WTC11 (cell line): ENCODE data around the gene KAZN. TPM values are rescaled to one million over a fixed set of nuclear protein-coding genes. Genes with fewer than 3 reads are reported as not detected.

Experiments
- ATAC-seq: fragments of 200-7000 bp; cut with Tn5 transposase; 2 replicates; pipeline ENCODE4 v1.10.0; 2021; ENCODE audit warnings: mild to moderate bottlenecking, moderate library complexity
- CTCF ChIA-PET: fragments of 300-600 bp; sonication (Branson Sonifier 250); formaldehyde crosslinking; loops from one replicate; lab custom pipeline; 2021; ENCODE audit warnings: antibody characterized with exemption; lab: Charles Lee
- POLR2A ChIA-PET: fragments of 350-600 bp; sonication (Branson Sonifier 250); formaldehyde crosslinking; loops from one replicate; lab custom pipeline; 2021; ENCODE audit warnings: antibody characterized with exemption; lab: Charles Lee
- DNase-seq: peaks from one replicate; pipeline ENCODE4 v3.0.0; 2021; ENCODE audit warnings: low spot score
- H3K27ac Mint-ChIP-seq: 2 replicates; pipeline ENCODE4 v1.8.0; 2021; ENCODE audit warnings: mixed read lengths
- H3K27me3 Mint-ChIP-seq: 2 replicates; pipeline ENCODE4 v1.8.0; 2021; ENCODE audit warnings: low read depth, mild to moderate bottlenecking, moderate library complexity, mixed read lengths
- H3K36me3 Mint-ChIP-seq: 2 replicates; pipeline ENCODE4 v1.8.0; 2021; ENCODE audit warnings: mixed read lengths
- H3K4me1 Mint-ChIP-seq: 2 replicates; pipeline ENCODE4 v1.8.0; 2022; ENCODE audit warnings: mixed read lengths
- H3K4me3 Mint-ChIP-seq: 2 replicates; pipeline ENCODE4 v1.8.0; 2021; ENCODE audit warnings: mild to moderate bottlenecking, moderate library complexity, mixed read lengths
- H3K9me3 Mint-ChIP-seq: 2 replicates; pipeline ENCODE4 v1.8.0; 2021; ENCODE audit warnings: mixed read lengths
- CBFB ChIP-seq: sonication (generic); formaldehyde crosslinking; IDR thresholded peaks from 2 replicates; pipeline ENCODE4 v1.8.1; 2022; ENCODE audit warnings: mild to moderate bottlenecking, low read depth, missing genetic modification reagents
- CREM ChIP-seq: sonication (generic); formaldehyde crosslinking; IDR thresholded peaks from 2 replicates; pipeline ENCODE4 v1.8.1; 2022; ENCODE audit warnings: mild to moderate bottlenecking, missing genetic modification reagents, moderate library complexity
- E2F5 ChIP-seq: sonication (generic); formaldehyde crosslinking; IDR thresholded peaks from 2 replicates; pipeline ENCODE4 v1.8.1; 2022; ENCODE audit warnings: mild to moderate bottlenecking, moderate library complexity, missing genetic modification reagents
- ERG ChIP-seq: fragments of 250-450 bp; sonication (Bioruptor Pico); IDR thresholded peaks from 2 replicates; pipeline ENCODE4 v1.8.0; 2021; ENCODE audit warnings: mild to moderate bottlenecking
- ESRRA ChIP-seq: sonication (generic); formaldehyde crosslinking; IDR thresholded peaks from 2 replicates; pipeline ENCODE4 v1.8.1; 2022; ENCODE audit warnings: mild to moderate bottlenecking, missing genetic modification reagents, borderline replicate concordance
- HMGXB4 ChIP-seq: sonication (generic); formaldehyde crosslinking; IDR thresholded peaks from 2 replicates; pipeline ENCODE4 v1.8.1; 2023; ENCODE audit warnings: mild to moderate bottlenecking, moderate library complexity, missing genetic modification reagents
- JAZF1 ChIP-seq: fragments of 250-450 bp; sonication (Bioruptor Pico); IDR thresholded peaks from 2 replicates; pipeline ENCODE4 v1.9.0; 2021; ENCODE audit warnings: moderate library complexity, mild to moderate bottlenecking, inconsistent platforms
- JUN ChIP-seq: sonication (generic); formaldehyde crosslinking; IDR thresholded peaks from 2 replicates; pipeline ENCODE4 v1.8.0; 2023; ENCODE audit warnings: mild to moderate bottlenecking, missing genetic modification reagents
- MLX ChIP-seq: sonication (generic); formaldehyde crosslinking; IDR thresholded peaks from 2 replicates; pipeline ENCODE4 v1.8.1; 2023; ENCODE audit warnings: mild to moderate bottlenecking, missing genetic modification reagents, moderate library complexity
- MXD4 ChIP-seq: fragments of 250-450 bp; sonication (Bioruptor Pico); IDR thresholded peaks from 2 replicates; pipeline ENCODE4 v1.8.0; 2021; ENCODE audit warnings: mild to moderate bottlenecking, moderate library complexity, borderline replicate concordance
- NR1H2 ChIP-seq: sonication (generic); formaldehyde crosslinking; IDR thresholded peaks from 2 replicates; pipeline ENCODE4 v1.9.0; 2021; ENCODE audit warnings: mild to moderate bottlenecking, moderate library complexity, missing genetic modification reagents
- PRDM15 ChIP-seq: sonication (generic); formaldehyde crosslinking; IDR thresholded peaks from 2 replicates; pipeline ENCODE4 v1.8.0; 2022; ENCODE audit warnings: missing genetic modification reagents
- TP53 ChIP-seq: sonication (generic); formaldehyde crosslinking; IDR thresholded peaks from 2 replicates; pipeline ENCODE4 v1.8.1; 2023; ENCODE audit warnings: mild to moderate bottlenecking, missing genetic modification reagents
- ZNF138 ChIP-seq: sonication (generic); formaldehyde crosslinking; conservative IDR thresholded peaks from 2 replicates; pipeline ENCODE4 v1.8.1; 2022; ENCODE audit warnings: mild to moderate bottlenecking, moderate library complexity, missing genetic modification reagents
- ZNF263 ChIP-seq: sonication (generic); formaldehyde crosslinking; IDR thresholded peaks from 2 replicates; pipeline ENCODE4 v1.8.1; 2022; ENCODE audit warnings: low read depth, mild to moderate bottlenecking, moderate library complexity, missing genetic modification reagents
- ZNF512 ChIP-seq: sonication (generic); formaldehyde crosslinking; IDR thresholded peaks from 2 replicates; pipeline ENCODE4 v1.8.1; 2022; ENCODE audit warnings: missing genetic modification reagents, borderline replicate concordance
- ZNF532 ChIP-seq: fragments of 250-450 bp; sonication (Bioruptor Pico); IDR thresholded peaks from 2 replicates; pipeline ENCODE4 v1.9.0; 2021; ENCODE audit warnings: mild to moderate bottlenecking, borderline replicate concordance
- ZNF671 ChIP-seq: fragments of 250-450 bp; sonication (Bioruptor Pico); IDR thresholded peaks from 2 replicates; pipeline ENCODE4 v1.8.0; 2021; ENCODE audit warnings: mild to moderate bottlenecking
- total RNA-seq: library from RNA; stranded (reverse); gene quantifications from 3 replicates; pipeline ENCODE4 v1.2.3, GENCODE V29; 2021

The KAZN gene
- total RNA-seq, 1 experiment from 2014 or later = 19.9 TPM

GRCh38 chr1:14777516-14778506, 179.3 kb downstream of the KAZN start:
- Mint-ChIP-seq H3K4me1 (peaks cover 50% of the 10 kb centered on the region), H3K36me3 (no peaks in the 10 kb centered on the region), H3K4me3 (no peak overlapping the region), H3K27ac (peak overlapping the region; percentile 22; the same call in 1 of the 2 replicates), H3K9me3 (no peaks in the 10 kb centered on the region), H3K27me3 (no peaks in the 10 kb centered on the region)
- no peak for TF ChIP-seq ZNF138 (CRISPR knock-in tag)
- TF ChIP-seq ZNF532 = no peak
- ATAC-seq (no peak), DNase-seq (no peak)
- ChIA-PET POLR2A (interaction anchor here (0.6 kb wide), 2 partner anchors 12 to 1263 kb away, joined by 3 to 6 read pairs; no protein-coding TSS in a partner anchor), CTCF (interaction anchor here (0.6 to 4.1 kb wide), 27 partner anchors 8 to 504 kb away, joined by 3 to 37 read pairs (median 4); no protein-coding TSS in a partner anchor)

- no peak overlapping the region for H3K27ac Mint-ChIP-seq
- no peak for DNase-seq
- peaks cover 57% of the 10 kb centered on the region for H3K4me1 Mint-ChIP-seq
- ChIA-PET CTCF (interaction anchor here (0.6 to 4.1 kb wide), 37 partner anchors 8 to 503 kb away, joined by 3 to 37 read pairs (median 4); no protein-coding TSS in a partner anchor), POLR2A (interaction anchor here (0.6 kb wide), 1 partner anchor 1264 kb away, joined by 3 read pairs; no protein-coding TSS in a partner anchor)
- no peaks in the 10 kb centered on the region for H3K27me3 Mint-ChIP-seq
- H3K9me3 Mint-ChIP-seq = no peaks in the 10 kb centered on the region
- no peaks in the 10 kb centered on the region for H3K36me3 Mint-ChIP-seq
- H3K4me3 Mint-ChIP-seq = no peak overlapping the region
- no peak for ATAC-seq
- TF ChIP-seq MXD4 (CRISPR knock-in tag) = no peak
- no peak for TF ChIP-seq CREM (CRISPR knock-in tag)
- no peak for TF ChIP-seq JAZF1 (CRISPR knock-in tag)
- no peak for TF ChIP-seq MLX (CRISPR knock-in tag)
- no peak for TF ChIP-seq E2F5 (CRISPR knock-in tag)
- no peak for TF ChIP-seq ZNF671 (CRISPR knock-in tag)
- TF ChIP-seq TP53 = no peak
- TF ChIP-seq ERG (CRISPR knock-in tag) = no peak
- TF ChIP-seq JUN = no peak
- no peak for TF ChIP-seq PRDM15 (CRISPR knock-in tag)
- no peak for TF ChIP-seq ZNF512 (CRISPR knock-in tag)
- no peak for TF ChIP-seq CBFB (CRISPR knock-in tag)
- TF ChIP-seq ESRRA = no peak
- no peak for TF ChIP-seq ZNF263 (CRISPR knock-in tag)
- TF ChIP-seq HMGXB4 (CRISPR knock-in tag) = no peak
- TF ChIP-seq NR1H2 (CRISPR knock-in tag) = no peak
These were observed 180.0 kb downstream of the KAZN start for GRCh38 chr1:14778541-14778897.
